Neural cell (in vitro differentiated cells): ENCODE measurements around the gene MEAF6. TPM values are rescaled to one million over a fixed set of nuclear protein-coding genes. Genes with fewer than 3 reads are reported as not detected.

ENCODE experiments used
- H2AFZ ChIP-seq: fragments of 200-600, 300-800 bp; sonication (generic), shearing (Covaris generic); 2 replicates; pipeline ENCODE4 v1.6.0; 2014; ENCODE audit warnings: low read depth, mild to moderate bottlenecking, antibody characterized with exemption, low read length, moderate library complexity
- H3F3A ChIP-seq: fragments of 200-600 bp; shearing (Covaris generic); 2 replicates; pipeline ENCODE4 v1.6.1; 2016; ENCODE audit warnings: mild to moderate bottlenecking, moderate library complexity, mixed read lengths, antibody characterized with exemption, low read length; ENCODE audit not compliant: insufficient read depth, poor library complexity, severe bottlenecking
- H3K27ac ChIP-seq: fragments of 200-600, 300-800 bp; sonication (generic), shearing (Covaris generic); 2 replicates; pipeline ENCODE4 v1.5.1; 2014; ENCODE audit warnings: mild to moderate bottlenecking, low read length, moderate library complexity
- H3K27me3 ChIP-seq: fragments of 300-800, 200-600 bp; sonication (generic), shearing (Covaris generic); 2 replicates; pipeline ENCODE4 v1.6.0; 2014; ENCODE audit warnings: mild to moderate bottlenecking, low read depth, low read length, moderate library complexity; ENCODE audit not compliant: insufficient read depth
- H3K36me3 ChIP-seq: fragments of 300-800, 200-600 bp; sonication (generic), shearing (Covaris generic); 2 replicates; pipeline ENCODE4 v1.5.1; 2014; ENCODE audit warnings: mild to moderate bottlenecking, antibody characterized with exemption, low read length, moderate library complexity; ENCODE audit not compliant: insufficient read depth
- H3K4me2 ChIP-seq: fragments of 300-800, 200-600 bp; sonication (generic), shearing (Covaris generic); 2 replicates; pipeline ENCODE4 v1.6.0; 2014; ENCODE audit warnings: mild to moderate bottlenecking, low read length
- H3K4me3 ChIP-seq: fragments of 300-800, 200-600 bp; sonication (generic), shearing (Covaris generic); 2 replicates; pipeline ENCODE4 v1.5.1; 2014; ENCODE audit warnings: mild to moderate bottlenecking, low read length, moderate library complexity
- H3K79me2 ChIP-seq: fragments of 200-600 bp; shearing (Covaris generic); replicated peaks from 2 replicates; pipeline ENCODE4 v1.6.0; 2014; ENCODE audit warnings: mild to moderate bottlenecking, low read length, moderate library complexity; ENCODE audit not compliant: insufficient read depth
- H3K9ac ChIP-seq: fragments of 300-800, 200-600 bp; sonication (generic), shearing (Covaris generic); 2 replicates; pipeline ENCODE4 v1.6.1; 2016; ENCODE audit warnings: mild to moderate bottlenecking, low read length, mixed read lengths
- H3K9me2 ChIP-seq: fragments of 200-600 bp; shearing (Covaris generic); 2 replicates; pipeline ENCODE4 v1.6.1; 2016; ENCODE audit warnings: mild to moderate bottlenecking, low read length, mixed read lengths; ENCODE audit not compliant: insufficient read depth
- H3K9me3 ChIP-seq: fragments of 200-600, 300-800 bp; sonication (generic), shearing (Covaris generic); 2 replicates; pipeline ENCODE4 v1.6.1; 2016; ENCODE audit warnings: mild to moderate bottlenecking, mixed run types, low read length, moderate library complexity, mixed read lengths
- H4K20me1 ChIP-seq: fragments of 200-600 bp; shearing (Covaris generic); 2 replicates; pipeline ENCODE4 v1.6.1; 2016; ENCODE audit warnings: mild to moderate bottlenecking, mixed run types; ENCODE audit not compliant: insufficient read depth
- EP300 ChIP-seq: fragments of 450-650 bp; conservative IDR thresholded peaks from 2 replicates; pipeline ENCODE4 v1.6.1; 2014; ENCODE audit warnings: antibody characterized with exemption, mild to moderate bottlenecking, moderate library complexity; ENCODE audit not compliant: poor library complexity, severe bottlenecking
- EZH2 ChIP-seq: fragments of 200-600, 300-800 bp; shearing (Covaris generic), sonication (generic); IDR thresholded peaks from 2 replicates; pipeline ENCODE4 v1.6.1; 2014; ENCODE audit warnings: antibody characterized with exemption, low read length, borderline replicate concordance, mild to moderate bottlenecking; ENCODE audit not compliant: insufficient read depth, poor library complexity, severe bottlenecking
- MXI1 ChIP-seq: fragments of 450-650 bp; conservative IDR thresholded peaks from 2 replicates; pipeline ENCODE4 v1.6.1; 2014; ENCODE audit warnings: antibody characterized with exemption, mild to moderate bottlenecking; ENCODE audit not compliant: poor library complexity, severe bottlenecking
- POLR2AphosphoS5 ChIP-seq: IDR thresholded peaks from 2 replicates; pipeline ENCODE4 v1.6.1; 2012
- RAD21 ChIP-seq: fragments of 450-650 bp; conservative IDR thresholded peaks from 2 replicates; pipeline ENCODE4 v1.6.1; 2014; ENCODE audit warnings: antibody characterized with exemption, mild to moderate bottlenecking, moderate library complexity
- SMC3 ChIP-seq: fragments of 450-650 bp; conservative IDR thresholded peaks from 2 replicates; pipeline ENCODE4 v1.6.1; 2014; ENCODE audit warnings: antibody characterized with exemption, mild to moderate bottlenecking, moderate library complexity; ENCODE audit not compliant: poor library complexity
- TAF1 ChIP-seq: IDR thresholded peaks from 2 replicates; pipeline ENCODE4 v1.6.1; 2012; ENCODE audit warnings: low read depth
- polyA minus RNA-seq: library from RNA; depleted of rRNA, polyadenylated mRNA; stranded (reverse); fragments of >200 nt; gene quantifications from 2 replicates; pipeline ENCODE4 v1.2.3, GENCODE V29; 2014
- polyA plus RNA-seq: library from polyadenylated mRNA; depleted of rRNA; stranded (reverse); fragments of >200 nt; gene quantifications from 2 replicates; pipeline ENCODE4 v1.2.3, GENCODE V29; 2014
- TF ChIP-seq, protein P1 (sequence below): IDR thresholded peaks from 2 replicates; pipeline ENCODE4 v1.6.1; 2012; ENCODE audit warnings: borderline replicate concordance
- TF ChIP-seq, protein P2 (sequence below): fragments of 450-650 bp; IDR thresholded peaks from 2 replicates; pipeline ENCODE4 v1.5.1; 2014; ENCODE audit warnings: antibody characterized with exemption, mild to moderate bottlenecking, moderate library complexity; ENCODE audit not compliant: poor library complexity, severe bottlenecking

MEAF6 gene
- 333 and 351 TPM in 2 replicates for polyA plus RNA-seq
- polyA minus RNA-seq = 249 and 353 TPM in 2 replicates

DNA sequence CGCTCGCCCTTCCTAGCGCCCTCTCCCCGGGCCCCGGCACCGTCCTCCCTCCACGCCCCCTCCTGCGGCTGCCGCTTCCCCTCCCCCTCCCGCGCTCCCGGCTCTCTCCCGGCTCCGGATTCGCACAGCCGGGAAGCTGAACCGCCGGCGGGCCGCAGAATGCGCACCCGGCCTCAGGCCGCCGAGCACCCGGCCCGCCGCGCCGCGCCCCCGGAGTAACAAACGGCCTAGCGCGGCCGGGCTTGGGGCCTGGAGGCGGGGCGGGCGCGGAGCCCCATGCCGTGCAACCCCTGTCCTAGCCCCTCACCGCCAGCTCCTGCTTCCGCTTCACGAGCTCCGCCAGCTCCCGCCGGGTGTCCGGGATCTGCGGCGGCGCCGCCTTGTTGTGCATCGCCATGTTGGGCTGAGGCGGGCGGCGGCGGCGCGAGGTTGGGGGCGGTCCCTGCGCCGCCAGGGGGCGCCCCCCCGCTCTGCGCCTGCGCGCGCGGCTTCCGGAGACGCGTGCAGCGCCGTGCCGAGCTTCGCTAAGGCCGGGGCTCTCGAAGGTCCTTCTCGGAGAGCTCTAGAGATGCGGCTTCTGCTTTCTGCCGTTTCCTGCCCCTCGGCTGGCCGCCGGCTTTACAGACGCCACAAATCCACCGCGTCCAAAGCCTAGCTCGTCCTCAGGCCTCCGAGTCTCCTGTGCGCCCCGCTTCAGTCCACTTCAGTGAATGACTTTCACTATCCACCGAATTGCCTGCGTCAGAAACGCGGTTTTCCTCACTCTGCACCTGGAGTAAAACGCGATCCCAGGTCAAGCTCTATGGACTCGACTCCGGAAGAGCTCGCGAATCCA lies at the start of gene MEAF6:
TSS of gene MEAF6 (minus strand) at position 417 of the 835 bp plus-strand sequence. CDS start at position 397, 20 bp downstream.
- Histone ChIP-seq H3K27ac (peak within 1 kb of the TSS; percentile 95), H3K79me2 (peaks cover 30% of the 10 kb centered on the region), H3F3A (peaks cover 3% of the 10 kb centered on the region), H2AFZ (peak within 1 kb of the TSS; percentile 62), H3K4me3 (peak within 1 kb of the TSS; percentile 76), H3K36me3 (no peaks in the 10 kb centered on the region), H3K4me2 (peak within 1 kb of the TSS; percentile 53), H3K9me2 (no peaks in the 10 kb centered on the region), H3K9me3 (no peaks in the 10 kb centered on the region), H3K9ac (peak within 1 kb of the TSS; percentile 89), H3K27me3 (no peaks in the 10 kb centered on the region), H4K20me1 (no peaks in the 10 kb centered on the region)
- TF ChIP-seq MXI1 (peak; percentile 90), POLR2AphosphoS5 (peak; percentile 73), TAF1 (no peak), EZH2 (no peak), SMC3 (peak; percentile 74), RAD21 (peak; percentile 59), EP300 (peak; percentile 50)
- TF ChIP-seq, protein P1, sequence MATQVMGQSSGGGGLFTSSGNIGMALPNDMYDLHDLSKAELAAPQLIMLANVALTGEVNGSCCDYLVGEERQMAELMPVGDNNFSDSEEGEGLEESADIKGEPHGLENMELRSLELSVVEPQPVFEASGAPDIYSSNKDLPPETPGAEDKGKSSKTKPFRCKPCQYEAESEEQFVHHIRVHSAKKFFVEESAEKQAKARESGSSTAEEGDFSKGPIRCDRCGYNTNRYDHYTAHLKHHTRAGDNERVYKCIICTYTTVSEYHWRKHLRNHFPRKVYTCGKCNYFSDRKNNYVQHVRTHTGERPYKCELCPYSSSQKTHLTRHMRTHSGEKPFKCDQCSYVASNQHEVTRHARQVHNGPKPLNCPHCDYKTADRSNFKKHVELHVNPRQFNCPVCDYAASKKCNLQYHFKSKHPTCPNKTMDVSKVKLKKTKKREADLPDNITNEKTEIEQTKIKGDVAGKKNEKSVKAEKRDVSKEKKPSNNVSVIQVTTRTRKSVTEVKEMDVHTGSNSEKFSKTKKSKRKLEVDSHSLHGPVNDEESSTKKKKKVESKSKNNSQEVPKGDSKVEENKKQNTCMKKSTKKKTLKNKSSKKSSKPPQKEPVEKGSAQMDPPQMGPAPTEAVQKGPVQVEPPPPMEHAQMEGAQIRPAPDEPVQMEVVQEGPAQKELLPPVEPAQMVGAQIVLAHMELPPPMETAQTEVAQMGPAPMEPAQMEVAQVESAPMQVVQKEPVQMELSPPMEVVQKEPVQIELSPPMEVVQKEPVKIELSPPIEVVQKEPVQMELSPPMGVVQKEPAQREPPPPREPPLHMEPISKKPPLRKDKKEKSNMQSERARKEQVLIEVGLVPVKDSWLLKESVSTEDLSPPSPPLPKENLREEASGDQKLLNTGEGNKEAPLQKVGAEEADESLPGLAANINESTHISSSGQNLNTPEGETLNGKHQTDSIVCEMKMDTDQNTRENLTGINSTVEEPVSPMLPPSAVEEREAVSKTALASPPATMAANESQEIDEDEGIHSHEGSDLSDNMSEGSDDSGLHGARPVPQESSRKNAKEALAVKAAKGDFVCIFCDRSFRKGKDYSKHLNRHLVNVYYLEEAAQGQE = peak; percentile 74
- TF ChIP-seq, protein P2, sequence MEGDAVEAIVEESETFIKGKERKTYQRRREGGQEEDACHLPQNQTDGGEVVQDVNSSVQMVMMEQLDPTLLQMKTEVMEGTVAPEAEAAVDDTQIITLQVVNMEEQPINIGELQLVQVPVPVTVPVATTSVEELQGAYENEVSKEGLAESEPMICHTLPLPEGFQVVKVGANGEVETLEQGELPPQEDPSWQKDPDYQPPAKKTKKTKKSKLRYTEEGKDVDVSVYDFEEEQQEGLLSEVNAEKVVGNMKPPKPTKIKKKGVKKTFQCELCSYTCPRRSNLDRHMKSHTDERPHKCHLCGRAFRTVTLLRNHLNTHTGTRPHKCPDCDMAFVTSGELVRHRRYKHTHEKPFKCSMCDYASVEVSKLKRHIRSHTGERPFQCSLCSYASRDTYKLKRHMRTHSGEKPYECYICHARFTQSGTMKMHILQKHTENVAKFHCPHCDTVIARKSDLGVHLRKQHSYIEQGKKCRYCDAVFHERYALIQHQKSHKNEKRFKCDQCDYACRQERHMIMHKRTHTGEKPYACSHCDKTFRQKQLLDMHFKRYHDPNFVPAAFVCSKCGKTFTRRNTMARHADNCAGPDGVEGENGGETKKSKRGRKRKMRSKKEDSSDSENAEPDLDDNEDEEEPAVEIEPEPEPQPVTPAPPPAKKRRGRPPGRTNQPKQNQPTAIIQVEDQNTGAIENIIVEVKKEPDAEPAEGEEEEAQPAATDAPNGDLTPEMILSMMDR = peak; percentile 98

DNA sequence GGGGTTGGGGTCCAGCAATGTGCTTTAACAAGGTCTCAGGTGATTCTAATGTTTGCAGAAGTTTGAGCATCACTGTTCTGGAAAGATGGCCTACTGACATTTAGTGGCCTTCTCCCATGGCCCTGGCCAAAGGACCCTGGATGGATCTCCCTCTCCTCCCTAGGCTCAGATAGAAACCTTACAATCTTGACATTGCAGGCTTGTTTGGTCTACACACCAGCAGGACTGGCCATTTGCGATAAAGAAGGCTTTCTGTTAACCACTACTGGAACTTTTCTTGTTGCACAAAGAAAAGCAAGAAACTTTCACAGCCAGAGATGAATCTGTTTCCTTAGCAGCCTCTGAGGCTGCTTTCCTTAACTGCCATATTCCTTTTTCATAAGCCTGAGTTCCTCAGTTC lies 48.4 kb upstream of the MEAF6 start:
- Histone ChIP-seq H3K27ac (no peak overlapping the region), H3K27me3 (no peaks in the 10 kb centered on the region), H2AFZ (no peak overlapping the region), H3K79me2 (no peaks in the 10 kb centered on the region), H3K36me3 (peaks cover 3% of the 10 kb centered on the region), H3K9ac (no peak overlapping the region), H3K4me3 (no peak overlapping the region), H3F3A (no peaks in the 10 kb centered on the region), H3K9me3 (no peaks in the 10 kb centered on the region), H3K4me2 (no peak overlapping the region), H3K9me2 (no peaks in the 10 kb centered on the region), H4K20me1 (no peaks in the 10 kb centered on the region)
- TF ChIP-seq EZH2 = no peak
- TF ChIP-seq, protein P2 = no peak
- TF ChIP-seq EP300 = no peak
- TF ChIP-seq POLR2AphosphoS5 = no peak
- no peak for TF ChIP-seq SMC3
- TF ChIP-seq TAF1 = no peak
- TF ChIP-seq RAD21 = no peak
- TF ChIP-seq, protein P1 = no peak
- TF ChIP-seq MXI1 = no peak
